Activated naive CD4-positive, alpha-beta T cell treated with anti-CD3 and anti-CD28 coated beads, Interleukin-2, amount 50 U/mL, for 72 hours (primary cell): ENCODE results near the gene LAMC1. TPM values are rescaled to one million over a fixed set of nuclear protein-coding genes. Genes with fewer than 3 reads are reported as not detected.

Source experiments
- ATAC-seq, 2 donors: fragments of 150-1000 bp; cut with Tn5 transposase; 2 replicates each; pipeline ENCODE4 v1.10.0; 2021; ENCODE audit warnings: mild to moderate bottlenecking in 2 of 2, moderate library complexity in 2 of 2
- DNase-seq, 2 donors: peaks; one replicate each; pipeline ENCODE4 v3.0.0; 2021 to 2022; ENCODE audit warnings: low spot score in 2 of 2
- H3K27ac Mint-ChIP-seq, 2 donors: one replicate each; pipeline ENCODE4 v1.8.0; 2022; ENCODE audit warnings: mild to moderate bottlenecking in 2 of 2, mixed read lengths in 2 of 2
- H3K36me3 Mint-ChIP-seq, 2 donors: one replicate each; pipeline ENCODE4 v1.8.0; 2022; ENCODE audit warnings: mixed read lengths in 2 of 2
- H3K9me3 Mint-ChIP-seq, 2 donors: one replicate each; pipeline ENCODE4 v1.8.0; 2022; ENCODE audit warnings: mixed read lengths in 2 of 2
- total RNA-seq, 2 donors: library from RNA; stranded (reverse); gene quantifications; one replicate each; pipeline ENCODE4 v1.2.3, GENCODE V29; 2022

Gene LAMC1
- total RNA-seq, 2 donors from 2014 or later, result not detected

GRCh38 chr1:183087001-183087400, 63.8 kb downstream of the LAMC1 start:
- Mint-ChIP-seq H3K36me3 (no peaks in the 10 kb centered on the region), H3K27ac (no peak overlapping the region), H3K9me3 (no peaks in the 10 kb centered on the region)
- DNase-seq, result no peak
- ATAC-seq, result no peak

GRCh38 chr1:183089025-183089639, 65.9 kb downstream of the LAMC1 start:
- Mint-ChIP-seq H3K9me3 (no peaks in the 10 kb centered on the region), H3K36me3 (no peaks in the 10 kb centered on the region), H3K27ac (no peak overlapping the region)
- ATAC-seq (no peak), DNase-seq (no peak)

- Mint-ChIP-seq H3K27ac (no peak overlapping the region), H3K9me3 (no peaks in the 10 kb centered on the region), H3K36me3 (no peaks in the 10 kb centered on the region)
- ATAC-seq (no peak), DNase-seq (no peak)
Measured at GRCh38 chr1:183090391-183091006, 67.3 kb downstream of the LAMC1 start.

GRCh38 chr1:183091181-183091580, 68.0 kb downstream of the LAMC1 start:
- Mint-ChIP-seq H3K27ac (no peak overlapping the region), H3K9me3 (no peaks in the 10 kb centered on the region), H3K36me3 (no peaks in the 10 kb centered on the region)
- no peak for DNase-seq
- ATAC-seq, result no peak

- no peak for ATAC-seq
- H3K9me3 Mint-ChIP-seq, result no peaks in the 10 kb centered on the region
- no peak for DNase-seq
- H3K36me3 Mint-ChIP-seq, result no peaks in the 10 kb centered on the region
- H3K27ac Mint-ChIP-seq, result no peak overlapping the region
Measured at GRCh38 chr1:183092350-183092749, 69.1 kb downstream of the LAMC1 start.

- no peaks in the 10 kb centered on the region for H3K36me3 Mint-ChIP-seq
- H3K27ac Mint-ChIP-seq, result no peak overlapping the region
- no peak for DNase-seq
- H3K9me3 Mint-ChIP-seq, result no peaks in the 10 kb centered on the region
- no peak for ATAC-seq
Measured at GRCh38 chr1:183093066-183093668, 69.9 kb downstream of the LAMC1 start.

- no peak overlapping the region for H3K27ac Mint-ChIP-seq
- DNase-seq, result no peak
- no peaks in the 10 kb centered on the region for H3K36me3 Mint-ChIP-seq
- ATAC-seq, result no peak
- no peaks in the 10 kb centered on the region for H3K9me3 Mint-ChIP-seq
Measured at GRCh38 chr1:183093786-183094298, 70.6 kb downstream of the LAMC1 start.

GRCh38 chr1:183094351-183094750, 71.1 kb downstream of the LAMC1 start:
- no peaks in the 10 kb centered on the region for H3K9me3 Mint-ChIP-seq
- no peaks in the 10 kb centered on the region for H3K36me3 Mint-ChIP-seq
- no peak overlapping the region for H3K27ac Mint-ChIP-seq
- ATAC-seq (no peak), DNase-seq (no peak)

GRCh38 chr1:183096351-183096750, 73.1 kb downstream of the LAMC1 start:
- ATAC-seq (no peak), DNase-seq (no peak)
- Mint-ChIP-seq H3K9me3 (no peaks in the 10 kb centered on the region), H3K27ac (no peak overlapping the region), H3K36me3 (no peaks in the 10 kb centered on the region)

- no peak for ATAC-seq
- H3K27ac Mint-ChIP-seq, result no peak overlapping the region
- H3K9me3 Mint-ChIP-seq, result no peaks in the 10 kb centered on the region
- H3K36me3 Mint-ChIP-seq, result no peaks in the 10 kb centered on the region
- no peak for DNase-seq
Measured at GRCh38 chr1:183096894-183097293, 73.7 kb downstream of the LAMC1 start.

- Mint-ChIP-seq H3K36me3 (no peaks in the 10 kb centered on the region), H3K9me3 (no peaks in the 10 kb centered on the region), H3K27ac (no peak overlapping the region)
- DNase-seq, result no peak
- no peak for ATAC-seq
Measured at GRCh38 chr1:183097438-183098051, 74.3 kb downstream of the LAMC1 start.

GRCh38 chr1:183098317-183098716, 75.1 kb downstream of the LAMC1 start:
- Mint-ChIP-seq H3K9me3 (no peaks in the 10 kb centered on the region), H3K27ac (no peak overlapping the region), H3K36me3 (no peaks in the 10 kb centered on the region)
- no peak for ATAC-seq
- no peak for DNase-seq

- Mint-ChIP-seq H3K9me3 (no peaks in the 10 kb centered on the region), H3K27ac (no peak overlapping the region), H3K36me3 (no peaks in the 10 kb centered on the region)
- no peak for ATAC-seq
- DNase-seq, result no peak
Measured at GRCh38 chr1:183100361-183100974, 77.2 kb downstream of the LAMC1 start.

GRCh38 chr1:183101081-183101480, 77.9 kb downstream of the LAMC1 start:
- no peak for DNase-seq
- no peak overlapping the region for H3K27ac Mint-ChIP-seq
- no peak for ATAC-seq
- H3K36me3 Mint-ChIP-seq, result no peaks in the 10 kb centered on the region
- no peaks in the 10 kb centered on the region for H3K9me3 Mint-ChIP-seq

GRCh38 chr1:183101841-183102276, 78.6 kb downstream of the LAMC1 start:
- H3K9me3 Mint-ChIP-seq, result no peaks in the 10 kb centered on the region
- DNase-seq, result no peak
- ATAC-seq, result no peak
- H3K27ac Mint-ChIP-seq, result no peak overlapping the region
- no peaks in the 10 kb centered on the region for H3K36me3 Mint-ChIP-seq

GRCh38 chr1:183103147-183103546, 79.9 kb downstream of the LAMC1 start:
- no peak overlapping the region for H3K27ac Mint-ChIP-seq
- no peak for ATAC-seq
- no peaks in the 10 kb centered on the region for H3K36me3 Mint-ChIP-seq
- no peaks in the 10 kb centered on the region for H3K9me3 Mint-ChIP-seq
- DNase-seq, result no peak

- H3K9me3 Mint-ChIP-seq, result no peaks in the 10 kb centered on the region
- H3K27ac Mint-ChIP-seq, result no peak overlapping the region
- ATAC-seq, result no peak
- no peak for DNase-seq
- H3K36me3 Mint-ChIP-seq, result no peaks in the 10 kb centered on the region
Measured at GRCh38 chr1:183103577-183103976, 80.4 kb downstream of the LAMC1 start.
